GM13976 (cell line): ENCODE results near the gene NUMA1.
A peak's percentile ranks its signal among the peaks of the same experiment; 100 is the strongest.

Experiments used
- DNase-seq: peaks from one replicate; pipeline ENCODE4 v3.0.0; 2012; ENCODE audit warnings: low spot score
- CTCF ChIP-seq: IDR thresholded peaks from 2 replicates; pipeline ENCODE4 v1.5.1; 2012; ENCODE audit warnings: borderline replicate concordance, mild to moderate bottlenecking; ENCODE audit not compliant: insufficient read depth; ENCODE audit errors: extremely low read depth, missing control alignments, control extremely low read depth
- in situ Hi-C: fragments of 300-500 bp; cut with MboI; formaldehyde crosslinking; loops from one replicate; pipeline ENCODE4 v1.12.0; 2022; ENCODE audit warnings: low sequenced_read_pairs, mixed read lengths, inconsistent platforms; ENCODE audit not compliant: unreplicated experiment

NUMA1 gene

DNA sequence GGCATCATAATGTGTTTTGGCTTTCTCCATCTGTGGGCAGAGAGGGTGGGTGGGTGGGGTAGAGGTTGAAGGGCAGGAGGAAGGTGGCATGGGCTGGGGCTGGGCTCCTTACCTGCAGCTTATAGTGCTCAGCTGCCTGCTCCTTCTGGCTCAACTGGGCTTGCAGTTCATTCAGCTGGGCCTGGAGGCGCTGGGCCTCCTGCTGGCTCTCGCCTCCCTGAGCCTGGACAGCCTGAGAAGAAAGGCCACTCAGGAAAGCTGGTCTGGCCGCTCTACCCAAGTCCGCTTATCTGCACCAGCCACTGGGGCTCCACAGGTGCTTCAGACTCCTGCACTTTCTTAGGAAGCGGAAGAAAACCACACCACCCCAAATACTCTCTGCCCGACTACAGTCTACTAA is 71.2 kb downstream of the NUMA1 start:
- no peak for TF ChIP-seq CTCF
- DNase-seq: peak; percentile 2
- in situ Hi-C loops: no loop called here

DNA sequence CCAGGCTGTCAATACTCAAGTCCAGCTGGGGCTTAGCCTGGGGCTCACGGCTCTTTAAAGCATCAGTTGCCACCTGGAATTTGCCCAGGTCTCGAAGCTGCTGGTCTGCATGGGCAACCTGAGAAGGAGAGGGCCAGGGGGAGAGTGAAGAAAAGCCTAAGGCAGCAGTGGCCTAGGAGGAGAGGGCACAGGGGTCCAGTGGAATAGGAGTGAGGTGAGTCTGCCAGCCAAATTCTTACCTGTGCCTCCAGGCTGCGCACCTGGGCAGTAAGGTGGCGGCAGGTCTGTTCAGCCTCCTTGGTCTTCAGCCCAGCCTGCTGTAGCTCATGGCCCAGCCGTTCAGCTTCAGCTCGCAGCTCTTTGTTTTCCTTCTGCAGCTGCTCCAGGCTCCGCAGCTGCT is 71.6 kb downstream of the NUMA1 start:
- in situ Hi-C loops: no loop called here
- TF ChIP-seq CTCF: no peak
- no peak for DNase-seq

DNA sequence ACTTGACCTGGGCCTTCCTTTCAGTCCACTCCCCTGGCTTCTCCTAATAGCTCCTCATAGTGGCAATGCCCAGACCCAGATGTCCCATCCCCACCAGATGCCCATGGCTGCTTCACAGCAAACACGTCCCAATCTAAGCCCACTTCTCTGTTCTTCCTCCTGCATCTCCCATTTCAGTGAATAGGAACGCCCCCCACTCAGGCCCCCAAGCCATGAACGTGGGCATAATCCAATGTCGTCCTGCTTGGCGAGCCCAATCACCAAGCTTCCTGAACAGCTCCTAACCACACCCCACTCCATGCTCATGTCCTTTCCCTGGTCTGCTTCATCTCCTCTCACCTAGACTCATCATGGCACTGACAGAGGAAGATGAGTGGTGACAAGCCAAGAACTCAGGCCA is 72.8 kb downstream of the NUMA1 start:
- no peak for DNase-seq
- TF ChIP-seq CTCF: no peak
- in situ Hi-C loops: no loop called here

GRCh38 chr11:72007089-72007476 is 73.3 kb downstream of the NUMA1 start:
- TF ChIP-seq CTCF: no peak
- in situ Hi-C loops: no loop called here
- peak; percentile 12 for DNase-seq

DNA sequence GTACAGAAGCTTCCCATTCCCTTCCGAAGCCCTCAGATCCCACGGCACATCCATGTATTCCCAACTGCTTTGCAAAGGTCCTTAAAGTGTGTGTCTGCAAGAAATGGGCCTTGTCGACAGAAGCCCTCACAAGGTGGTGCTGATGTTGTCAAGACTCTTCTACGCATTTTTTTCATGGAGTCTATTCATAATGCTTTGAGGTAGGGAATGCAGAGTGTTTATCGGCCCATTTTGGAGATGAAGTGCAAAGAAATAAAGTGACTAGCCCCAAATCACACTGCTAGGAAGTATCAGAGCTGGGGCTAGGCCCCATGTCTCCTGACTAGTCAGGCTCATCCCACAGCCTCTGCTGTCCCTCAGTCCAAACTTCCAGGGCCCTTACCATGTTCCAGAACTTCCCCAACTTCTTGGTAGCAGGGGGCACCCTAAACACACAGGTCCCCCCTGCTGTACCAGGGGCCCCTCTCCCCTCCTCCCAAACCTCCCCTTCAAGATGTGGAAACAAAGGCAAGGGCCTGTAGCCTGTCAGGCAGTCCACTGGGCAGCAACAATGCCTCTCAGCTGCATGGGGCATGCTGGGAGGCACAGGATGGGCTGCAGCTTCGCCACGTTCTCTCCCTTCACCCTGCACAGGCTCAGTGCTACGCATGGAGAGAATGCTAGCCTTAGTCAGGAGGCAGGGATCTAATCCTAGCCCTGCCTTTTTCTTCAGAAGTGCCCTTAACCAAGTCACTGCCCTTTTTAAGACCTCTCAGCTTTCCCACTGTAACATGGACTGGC is 73.8 kb downstream of the NUMA1 start:
- peak; percentile 18 for DNase-seq
- no peak for TF ChIP-seq CTCF
- in situ Hi-C loops: no loop called here

- in situ Hi-C loops: no loop called here
- no peak for DNase-seq
- TF ChIP-seq CTCF: no peak
Observed at GRCh38 chr11:72005347-72006260, 74.7 kb downstream of the NUMA1 start.
